ENCODE measurements around the gene MGAT5B.

DNA sequence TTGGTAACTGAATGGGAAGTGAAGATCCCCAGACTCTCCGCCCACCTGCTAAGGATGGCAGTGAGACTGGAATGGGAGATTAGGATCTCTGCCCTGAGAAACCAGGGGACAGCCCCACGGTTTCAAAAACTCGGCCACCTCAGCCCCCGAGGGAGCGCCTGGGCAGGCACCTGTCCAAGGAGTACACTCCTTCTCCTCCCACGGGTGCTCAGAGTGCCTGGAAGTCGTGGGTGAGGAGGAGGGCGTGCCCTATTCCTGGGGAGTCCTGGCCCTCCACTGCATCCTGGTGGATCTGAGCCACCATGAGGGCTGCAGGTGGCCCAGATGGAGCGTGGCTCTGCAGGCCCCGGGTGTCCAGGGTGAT lies 78.5 kb downstream of the MGAT5B start:
- TF ChIP-seq, protein P1, sequence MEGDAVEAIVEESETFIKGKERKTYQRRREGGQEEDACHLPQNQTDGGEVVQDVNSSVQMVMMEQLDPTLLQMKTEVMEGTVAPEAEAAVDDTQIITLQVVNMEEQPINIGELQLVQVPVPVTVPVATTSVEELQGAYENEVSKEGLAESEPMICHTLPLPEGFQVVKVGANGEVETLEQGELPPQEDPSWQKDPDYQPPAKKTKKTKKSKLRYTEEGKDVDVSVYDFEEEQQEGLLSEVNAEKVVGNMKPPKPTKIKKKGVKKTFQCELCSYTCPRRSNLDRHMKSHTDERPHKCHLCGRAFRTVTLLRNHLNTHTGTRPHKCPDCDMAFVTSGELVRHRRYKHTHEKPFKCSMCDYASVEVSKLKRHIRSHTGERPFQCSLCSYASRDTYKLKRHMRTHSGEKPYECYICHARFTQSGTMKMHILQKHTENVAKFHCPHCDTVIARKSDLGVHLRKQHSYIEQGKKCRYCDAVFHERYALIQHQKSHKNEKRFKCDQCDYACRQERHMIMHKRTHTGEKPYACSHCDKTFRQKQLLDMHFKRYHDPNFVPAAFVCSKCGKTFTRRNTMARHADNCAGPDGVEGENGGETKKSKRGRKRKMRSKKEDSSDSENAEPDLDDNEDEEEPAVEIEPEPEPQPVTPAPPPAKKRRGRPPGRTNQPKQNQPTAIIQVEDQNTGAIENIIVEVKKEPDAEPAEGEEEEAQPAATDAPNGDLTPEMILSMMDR (IDR thresholded peaks at IDR 0.05; ENCODE audit: low read depth, low read length, poor library complexity, severe bottlenecking) = no peak
- no peak for TF ChIP-seq EZH2phosphoT487 (IDR thresholded peaks at IDR 0.05; ENCODE audit: borderline replicate concordance, low read length)

Data from DOHH2 (cell line).